Activated CD8-positive, alpha-beta memory T cell treated with anti-CD3 and anti-CD28 coated beads for 36 hours (primary cell): ENCODE results near the gene DPM2. TPM values are rescaled to one million over a fixed set of nuclear protein-coding genes. Genes with fewer than 3 reads are reported as not detected.

Experiments used
- CTCF ChIA-PET: fragments of 350-600 bp; sonication (Branson Sonifier 250); formaldehyde crosslinking; loops from one replicate; lab custom pipeline; 2021; ENCODE audit warnings: antibody characterized with exemption; lab: Charles Lee
- POLR2A ChIA-PET: fragments of 350-600 bp; sonication (Branson Sonifier 250); formaldehyde crosslinking; loops from one replicate; lab custom pipeline; 2021; ENCODE audit warnings: antibody characterized with exemption; lab: Charles Lee
- total RNA-seq, 2 experiments: library from RNA; stranded (reverse); gene quantifications; one replicate each; pipeline ENCODE4 v1.2.3, GENCODE V29; 2021

DPM2 gene
- total RNA-seq, 2 experiments from 2014 or later: 74.8 to 76.5 TPM

GRCh38 chr9:127919253-127919815 is 18.3 kb downstream of the DPM2 start:
- ChIA-PET CTCF (interaction anchor here (1.1 to 5.5 kb wide), 6 partner anchors 15 to 185 kb away, joined by 3 to 38 read pairs (median 4); partner anchors contain the start of gene TOR2A), POLR2A (interaction anchor here (0.6 kb wide), 1 partner anchor 215 kb away, joined by 5 read pairs; no protein-coding TSS in a partner anchor)

GRCh38 chr9:127918183-127919107 is 19.2 kb downstream of the DPM2 start:
- POLR2A ChIA-PET: interaction anchor here (4.1 kb wide), 1 partner anchor 13 kb away, joined by 52 read pairs; no protein-coding TSS in a partner anchor

GRCh38 chr9:127917603-127918002 is 20.1 kb downstream of the DPM2 start:
- POLR2A ChIA-PET: interaction anchor here (0.6 to 4.1 kb wide), 6 partner anchors 11 to 183 kb away, joined by 3 to 52 read pairs (median 4); partner anchors contain the start of genes DPM2 and TOR2A
- CTCF ChIA-PET: interaction anchor here (0.6 to 3.6 kb wide), 7 partner anchors 11 to 183 kb away, joined by 3 to 17 read pairs (median 4); partner anchors contain the start of genes SH2D3C, ST6GALNAC6 and TOR2A

More at GRCh38 chr9:127918183-127919107, 19.2 kb downstream of the DPM2 start:
- CTCF ChIA-PET: interaction anchor here (1.1 to 5.5 kb wide), 6 partner anchors 12 to 183 kb away, joined by 4 to 38 read pairs (median 9); partner anchors contain the start of genes ST6GALNAC6 and TOR2A

- CTCF ChIA-PET: interaction anchor here (0.6 to 3.6 kb wide), 10 partner anchors 11 to 182 kb away, joined by 3 to 17 read pairs (median 4); partner anchors contain the start of genes SH2D3C, ST6GALNAC6 and TOR2A
Observed at GRCh38 chr9:127916720-127917581, 20.7 kb downstream of the DPM2 start, which contains the start of gene ST6GALNAC4. ST6GALNAC4 (minus strand) TSS chr9:127917041; CDS start chr9:127916419, 622 bp downstream.

GRCh38 chr9:127915801-127916719 is 21.6 kb downstream of the DPM2 start:
- ChIA-PET POLR2A (interaction anchor here (0.5 to 4.1 kb wide), 13 partner anchors 11 to 465 kb away, joined by 3 to 52 read pairs (median 4); partner anchors contain the start of genes DPM2, LRSAM1, RPL12 and SH2D3C), CTCF (interaction anchor here (0.7 to 3.6 kb wide), 8 partner anchors 10 to 181 kb away, joined by 3 to 17 read pairs (median 5); partner anchors contain the start of genes ST6GALNAC6 and TOR2A)

More at GRCh38 chr9:127916720-127917581, 20.7 kb downstream of the DPM2 start, which contains the start of gene ST6GALNAC4:
- POLR2A ChIA-PET: interaction anchor here (0.5 to 4.1 kb wide), 15 partner anchors 12 to 466 kb away, joined by 3 to 52 read pairs (median 3); partner anchors contain the start of genes DPM2, LRSAM1, RPL12 and SH2D3C

- POLR2A ChIA-PET: interaction anchor here (0.5 to 4.1 kb wide), 5 partner anchors 10 to 144 kb away, joined by 3 to 52 read pairs (median 7); partner anchors contain the start of gene ST6GALNAC6
- CTCF ChIA-PET: interaction anchor here (0.7 to 3.6 kb wide), 5 partner anchors 9 to 127 kb away, joined by 3 to 17 read pairs (median 4); partner anchors contain the start of gene ST6GALNAC6
Observed at GRCh38 chr9:127915325-127915752, 22.3 kb downstream of the DPM2 start.

- ChIA-PET CTCF (no interaction called here), POLR2A (interaction anchor here (0.6 kb wide), 1 partner anchor 69 kb away, joined by 5 read pairs; no protein-coding TSS in a partner anchor)
Observed at GRCh38 chr9:127913682-127914081, 24.0 kb downstream of the DPM2 start.

GRCh38 chr9:127912882-127913281 is 24.8 kb downstream of the DPM2 start:
- POLR2A ChIA-PET: no interaction called here
- CTCF ChIA-PET: interaction anchor here (1.4 kb wide), 1 partner anchor 178 kb away, joined by 3 read pairs; the partner anchor contains the start of gene TOR2A

GRCh38 chr9:127912296-127912695 is 25.4 kb downstream of the DPM2 start:
- CTCF ChIA-PET: interaction anchor here (0.8 to 1.4 kb wide), 2 partner anchors 157 to 178 kb away, joined by 3 read pairs; partner anchors contain the start of gene TOR2A
- POLR2A ChIA-PET: no interaction called here

- ChIA-PET CTCF (interaction anchor here (0.8 to 2.2 kb wide), 4 partner anchors 11 to 59 kb away, joined by 3 to 8 read pairs (median 3); partner anchors contain the start of gene ST6GALNAC6), POLR2A (no interaction called here)
Observed at GRCh38 chr9:127910613-127911205, 26.9 kb downstream of the DPM2 start.

GRCh38 chr9:127909839-127910273 is 27.8 kb downstream of the DPM2 start:
- ChIA-PET CTCF (interaction anchor here (0.8 to 2.2 kb wide), 4 partner anchors 10 to 58 kb away, joined by 3 to 8 read pairs (median 4); partner anchors contain the start of gene ST6GALNAC6), POLR2A (interaction anchor here (0.6 kb wide), 1 partner anchor 132 kb away, joined by 3 read pairs; no protein-coding TSS in a partner anchor)

- ChIA-PET CTCF (interaction anchor here (2.2 kb wide), 1 partner anchor 39 kb away, joined by 8 read pairs; no protein-coding TSS in a partner anchor), POLR2A (no interaction called here)
Observed at GRCh38 chr9:127908660-127908926, 29.1 kb downstream of the DPM2 start.

GRCh38 chr9:127907867-127908659 is 29.6 kb downstream of the DPM2 start:
- CTCF ChIA-PET: interaction anchor here (0.6 to 0.8 kb wide), 2 partner anchors 13 to 394 kb away, joined by 3 read pairs; no protein-coding TSS in a partner anchor
- POLR2A ChIA-PET: no interaction called here

GRCh38 chr9:127905788-127906191 is 31.9 kb downstream of the DPM2 start:
- CTCF ChIA-PET: interaction anchor here (0.5 to 2.3 kb wide), 6 partner anchors 11 to 291 kb away, joined by 3 to 17 read pairs (median 4); partner anchors contain the start of genes DPM2, SH2D3C, ST6GALNAC4 and TOR2A
- POLR2A ChIA-PET: interaction anchor here (1.4 to 4.2 kb wide), 3 partner anchors 10 to 171 kb away, joined by 3 to 52 read pairs (median 10); partner anchors contain the start of genes ST6GALNAC4 and TOR2A
